GM23248 (cell line): ENCODE data around the gene IQSEC1.

Experiments used
- EZH2 ChIP-seq: fragments of 200-600 bp; sonication (generic); IDR thresholded peaks from 2 replicates; pipeline ENCODE4 v1.6.1; 2018; ENCODE audit warnings: antibody characterized with exemption, mild to moderate bottlenecking; ENCODE audit not compliant: insufficient read depth, poor library complexity, severe bottlenecking
- EZH2phosphoT487 ChIP-seq: fragments of 200-600 bp; sonication (generic); IDR thresholded peaks from 2 replicates; pipeline ENCODE4 v1.6.1; 2018; ENCODE audit warnings: antibody characterized with exemption, moderate library complexity, mild to moderate bottlenecking, low read depth; ENCODE audit not compliant: insufficient read depth

- TF ChIP-seq EZH2 (no peak), EZH2phosphoT487 (no peak)
These were observed 221.0 kb downstream of the IQSEC1 start for GRCh38 chr3:12852201-12852600.
